Left colon (tissue), 2 donors: ENCODE results near the gene AGAP1. TPM values are rescaled to one million over a fixed set of nuclear protein-coding genes. Genes with fewer than 3 reads are reported as not detected.

ENCODE experiments used
- ATAC-seq: fragments of 200-7000 bp; cut with Tn5 transposase; one replicate; pipeline ENCODE4 v1.9.1; 2020; ENCODE audit warnings: mild to moderate bottlenecking, moderate library complexity
- DNase-seq, 2 donors: peaks; one replicate each; pipeline ENCODE4 v3.0.0-alpha.2; 2020
- intact Hi-C, 2 donors: fragments of 100-400 bp; cut with DNase I in 1 of 2; cut with micrococcal nuclease in 1 of 2; formaldehyde crosslinking; loops; one replicate each; pipeline versions ENCODE4 v1.11.2 to v1.14.0; 2022; cut with DNase I, micrococcal nuclease
- total RNA-seq, 2 donors: library from RNA; stranded (reverse); fragmentation: NEBNext Ultra II Directional; extraction: Animal tissue kit (Norgen Biotek cat#: 25700); gene quantifications; one replicate each; pipeline ENCODE4 v1.2.1, GENCODE V29; 2021
- donor health status: DM: no; HTN: no; CAD: no.
- donor health status: DM: yes; HTN: yes; CAD: no.

AGAP1 gene
- total RNA-seq, 2 donors from 2014 or later, result 61.3 to 78.5 TPM

DNA sequence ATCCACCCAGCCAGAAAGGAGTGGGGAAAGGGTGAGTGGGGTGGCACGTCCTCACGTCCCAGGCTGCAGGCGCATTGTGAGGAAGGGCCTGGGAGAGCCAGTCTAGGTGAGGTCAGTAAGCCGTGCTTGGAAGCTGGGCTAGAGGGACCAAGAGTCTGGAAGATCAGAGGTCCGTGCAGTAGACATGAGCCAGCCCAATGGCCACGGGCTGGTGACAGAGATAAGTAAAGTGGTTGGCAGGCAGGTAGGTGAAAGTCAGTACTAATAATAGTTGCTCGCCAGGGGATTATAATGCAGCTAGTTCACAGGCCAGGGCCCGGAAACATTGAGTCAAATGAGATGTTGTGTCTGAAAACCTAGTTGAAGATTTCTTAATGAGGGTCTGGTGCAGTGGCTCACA lies 541.1 kb downstream of the AGAP1 start:
- intact Hi-C loops, result no loop called here
- no peak for ATAC-seq
- no peak for DNase-seq

DNA sequence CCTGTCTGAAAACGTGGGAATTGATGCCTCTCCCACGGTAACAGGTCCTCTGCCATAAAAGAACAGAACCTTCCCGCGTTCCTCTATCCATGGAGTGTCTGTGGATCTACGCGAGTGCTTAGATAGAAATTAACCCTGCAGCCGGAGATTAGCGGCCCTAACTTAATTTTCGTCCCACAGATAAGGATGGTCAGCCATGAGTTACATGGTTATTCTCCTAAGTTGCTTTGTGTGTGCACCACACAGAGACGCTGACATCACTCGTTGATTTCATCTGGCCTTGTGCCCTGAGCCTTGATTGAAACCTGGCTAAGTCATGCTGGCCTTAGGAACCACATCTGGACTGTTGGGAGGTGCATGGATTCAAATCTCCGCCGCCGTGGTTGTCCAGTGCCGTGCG lies 542.2 kb downstream of the AGAP1 start:
- intact Hi-C loops, result no loop called here
- DNase-seq, result no peak
- ATAC-seq, result no peak

DNA sequence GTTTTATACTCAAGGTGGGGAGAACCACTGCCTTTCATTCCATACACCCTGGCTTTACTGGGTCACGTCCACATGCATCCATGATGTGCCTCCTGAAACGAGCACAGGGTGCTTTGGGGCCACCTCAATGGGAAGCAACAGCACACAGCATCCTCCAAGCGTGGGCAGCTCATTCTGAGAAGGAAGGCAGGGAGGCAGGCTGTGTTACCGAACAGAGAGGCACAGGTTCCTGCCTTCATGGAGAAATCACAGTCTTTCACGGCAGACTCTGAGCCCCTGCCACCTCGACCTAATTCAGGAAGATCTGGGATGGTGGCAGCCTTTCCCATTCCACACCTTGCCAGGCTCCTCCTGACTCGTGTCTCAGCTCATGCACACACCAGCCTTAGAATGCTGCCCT lies 544.3 kb downstream of the AGAP1 start:
- ATAC-seq (no peak), DNase-seq (no peak)
- intact Hi-C loops, result no loop called here

DNA sequence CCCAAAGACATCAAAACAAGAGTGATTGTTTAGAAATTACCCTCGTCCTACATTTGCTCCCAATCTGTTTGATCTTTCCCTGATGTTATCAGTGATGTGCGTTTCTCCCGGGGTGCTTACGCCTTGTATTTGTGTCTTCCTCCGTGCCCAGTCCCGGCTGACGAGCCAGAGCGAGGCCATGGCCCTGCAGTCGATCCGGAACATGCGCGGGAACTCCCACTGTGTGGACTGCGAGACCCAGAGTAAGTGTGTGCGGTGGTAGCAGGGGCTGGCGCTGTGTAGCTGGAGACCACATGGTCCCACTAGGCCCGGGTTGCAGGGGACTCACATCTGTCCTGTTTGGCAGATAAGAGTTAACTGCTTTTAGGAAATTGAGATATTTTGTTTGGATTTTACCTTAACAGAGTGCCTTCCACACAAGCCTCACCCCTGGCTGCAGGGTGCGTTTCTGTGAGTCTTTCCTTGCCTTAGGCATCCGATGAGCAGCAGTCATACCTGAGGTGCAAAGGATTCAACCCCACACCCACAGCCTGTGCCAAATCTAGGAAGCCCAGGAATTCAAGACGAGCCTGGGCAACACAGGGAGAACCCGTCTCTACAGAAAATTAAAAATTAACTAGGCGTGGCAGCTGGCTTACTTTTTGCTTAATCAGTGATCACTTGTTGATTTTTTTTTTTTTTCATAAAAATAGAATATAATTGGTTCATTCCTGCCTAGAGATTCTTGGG lies 546.9 kb downstream of the AGAP1 start:
- ATAC-seq (no peak), DNase-seq (no peak)
- intact Hi-C loops, result no loop called here

DNA sequence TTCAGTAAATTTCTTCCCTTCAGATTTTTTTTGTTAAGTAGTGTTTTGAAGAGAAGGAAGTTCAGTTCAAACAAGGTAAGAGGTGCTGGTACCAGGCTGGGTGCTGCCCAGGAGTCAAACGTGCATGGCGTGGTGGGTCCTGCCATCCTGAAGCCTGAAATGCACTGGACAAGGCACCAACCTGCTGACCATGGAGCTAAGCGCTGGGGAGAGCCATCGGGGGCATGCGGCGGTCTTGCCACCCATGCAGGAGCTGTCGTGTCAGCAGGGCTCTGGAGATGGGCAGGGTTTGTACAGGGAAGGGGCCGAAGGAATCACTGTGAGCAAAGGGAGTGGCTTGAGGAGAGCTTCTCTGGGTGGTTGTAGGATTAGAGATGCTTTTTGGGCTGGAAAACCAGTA lies 547.8 kb downstream of the AGAP1 start:
- DNase-seq (no peak), ATAC-seq (no peak)
- intact Hi-C loops, result no loop called here

DNA sequence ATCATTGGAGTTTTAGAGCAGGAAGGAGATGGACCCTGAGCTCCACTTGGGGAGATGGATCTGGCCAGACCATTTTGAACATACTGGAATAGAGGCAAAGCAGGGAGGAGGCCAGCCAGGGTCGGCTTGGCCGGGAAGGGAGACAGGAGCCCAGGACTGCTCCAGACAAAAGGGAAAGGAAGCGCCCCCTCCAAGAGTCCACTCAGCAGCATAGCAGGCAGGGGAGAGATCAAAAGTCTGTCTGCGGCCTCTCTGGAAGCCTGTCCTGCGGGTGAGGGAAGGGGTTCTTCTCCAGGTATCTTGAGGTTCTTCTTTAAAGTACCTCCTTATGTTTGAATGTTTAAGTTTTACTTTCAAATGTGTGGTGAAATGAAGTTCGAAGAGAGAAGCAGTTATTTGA lies 548.2 kb downstream of the AGAP1 start:
- DNase-seq, result no peak
- intact Hi-C loops, result no loop called here
- ATAC-seq, result no peak

DNA sequence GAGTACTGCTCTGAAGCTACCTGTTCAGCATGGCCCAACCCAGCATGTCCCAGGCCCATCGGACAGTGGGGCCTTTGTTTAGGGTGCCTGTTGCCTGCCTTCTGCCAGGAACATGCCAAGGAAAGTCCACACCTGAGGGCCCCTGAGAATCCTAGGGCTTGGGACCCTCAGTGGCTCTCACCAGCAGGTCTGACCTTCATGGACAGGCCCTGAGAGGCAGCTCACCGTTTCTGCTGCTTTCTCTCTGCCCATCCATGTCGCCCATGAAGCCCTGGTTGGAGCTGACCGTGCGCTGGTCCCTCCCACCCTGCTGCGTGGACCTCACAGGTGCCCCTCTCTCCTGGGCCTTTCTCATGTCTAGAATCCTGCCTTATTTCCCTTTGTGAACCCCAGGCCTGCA lies 550.3 kb downstream of the AGAP1 start:
- intact Hi-C loops, result no loop called here
- DNase-seq (no peak), ATAC-seq (no peak)

DNA sequence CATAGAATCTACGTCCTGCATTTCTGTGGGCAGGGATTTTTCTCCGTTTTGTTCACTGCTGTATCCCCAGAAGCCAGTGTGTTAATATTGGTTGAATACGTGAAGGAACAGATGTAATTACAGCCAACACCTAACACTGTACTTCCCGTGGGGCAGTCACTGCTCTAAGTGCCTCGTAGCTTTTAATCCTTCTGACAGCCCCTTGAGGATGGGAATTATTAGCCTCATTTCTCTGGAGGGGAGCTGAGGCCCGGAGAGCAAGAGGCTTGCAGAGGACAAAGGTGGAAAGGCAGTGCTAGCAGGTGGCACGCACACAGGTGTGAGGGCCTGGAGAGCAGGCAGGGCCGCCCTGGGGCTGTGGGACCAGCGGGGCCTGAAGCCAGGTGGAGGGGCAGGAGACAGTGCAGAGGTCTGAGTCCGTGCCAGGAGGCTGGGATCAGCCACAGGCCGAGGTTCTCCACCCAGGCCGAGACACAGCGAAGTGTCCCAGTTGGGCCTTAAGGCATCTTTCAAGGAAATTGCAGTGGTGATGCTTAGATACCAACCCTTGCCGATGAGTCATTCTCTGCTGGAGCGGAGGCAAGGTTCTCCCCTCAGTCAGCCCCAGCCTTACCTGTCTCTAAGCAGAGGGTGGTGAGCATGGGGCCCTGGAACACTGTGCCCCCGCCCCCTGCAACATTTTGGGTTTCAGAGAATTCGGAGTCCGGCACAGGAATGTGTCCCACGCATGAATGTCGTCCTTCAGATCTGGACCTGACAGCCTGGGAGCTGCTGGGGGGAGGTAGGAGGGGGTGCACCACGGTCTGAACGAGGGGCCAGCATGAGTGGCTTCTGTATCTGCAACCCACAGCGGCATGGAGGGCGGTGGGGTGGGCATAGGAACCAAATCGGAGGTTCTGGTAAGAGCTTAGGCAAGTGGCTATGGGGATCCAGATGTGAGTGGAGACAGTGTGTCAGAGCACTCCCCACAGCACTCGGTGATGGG lies 551.7 kb downstream of the AGAP1 start:
- ATAC-seq, result no peak
- intact Hi-C loops, result no loop called here
- DNase-seq, result no peak

DNA sequence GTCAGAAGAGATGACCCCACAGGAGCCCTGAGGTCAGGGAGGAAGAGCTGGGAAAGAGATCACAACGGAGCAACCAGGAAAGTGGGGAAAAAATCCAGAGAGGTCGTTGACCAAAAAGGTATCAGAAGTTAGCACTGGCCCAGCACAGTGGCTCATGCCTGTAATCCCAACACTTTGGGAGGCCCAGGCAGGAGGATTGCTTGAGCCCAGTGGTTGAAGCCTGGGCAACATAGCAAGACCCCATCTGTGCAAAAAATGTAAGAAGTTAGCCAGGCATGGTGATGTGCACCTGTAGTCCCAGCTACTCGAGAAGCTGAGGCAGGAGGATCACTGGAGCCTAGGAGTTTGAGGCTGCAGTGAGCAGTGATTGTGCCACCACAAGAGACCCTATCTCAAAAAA lies 552.9 kb downstream of the AGAP1 start:
- intact Hi-C loops, result no loop called here
- DNase-seq, result no peak
- no peak for ATAC-seq

DNA sequence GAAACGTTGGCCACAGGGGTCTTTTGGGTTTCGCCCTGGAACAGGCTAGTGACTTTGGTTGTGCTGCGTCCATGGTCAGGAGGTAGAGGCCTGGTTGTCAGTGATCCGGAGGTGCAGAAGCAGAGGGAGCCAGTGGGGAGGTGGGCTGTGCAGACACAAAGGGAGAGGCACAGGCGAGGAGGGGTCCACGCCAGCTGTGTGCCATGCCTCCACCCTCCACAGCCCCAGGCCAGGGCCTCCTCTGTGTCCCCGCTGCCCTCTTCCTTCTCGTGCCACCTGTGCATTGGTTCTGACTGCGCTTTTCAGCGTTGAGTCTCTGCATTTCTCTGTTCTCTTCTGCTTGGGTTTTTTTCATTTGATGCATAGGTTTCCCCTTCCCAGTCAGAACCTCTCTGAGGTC lies 553.3 kb downstream of the AGAP1 start:
- ATAC-seq (no peak), DNase-seq (no peak)
- intact Hi-C loops, result no loop called here

DNA sequence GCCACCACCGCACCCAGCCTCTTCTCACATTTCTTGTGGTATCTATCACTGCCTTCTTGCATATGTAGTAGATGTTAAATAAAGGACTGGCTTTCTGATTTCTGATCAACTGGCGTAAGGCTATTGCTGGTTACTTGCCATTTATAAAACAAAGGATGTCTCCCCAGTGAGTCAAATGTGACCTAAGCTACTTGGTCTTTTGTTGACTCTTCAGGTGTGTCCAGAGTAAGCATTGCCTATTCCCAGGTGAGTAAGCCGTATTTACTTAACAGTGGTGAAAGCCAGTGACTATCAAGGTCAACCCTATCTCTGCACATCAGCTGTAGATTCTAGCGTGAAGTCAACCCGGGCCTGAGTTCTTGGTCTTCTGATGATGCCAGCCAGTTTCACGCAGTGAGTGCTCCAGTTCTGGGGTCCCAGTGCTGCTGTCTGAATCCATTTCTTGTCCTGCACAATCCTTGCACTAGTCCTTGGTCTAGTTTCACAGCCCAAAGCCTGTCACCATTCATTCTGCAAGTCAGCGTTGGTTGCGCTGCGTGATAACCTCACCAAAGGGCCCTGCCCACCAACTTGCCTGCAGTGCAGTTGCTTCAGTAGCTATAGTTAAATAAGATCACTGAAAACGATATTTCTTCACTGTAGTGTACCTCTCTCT lies 554.2 kb downstream of the AGAP1 start:
- intact Hi-C loops, result no loop called here
- ATAC-seq (peak; percentile 99), DNase-seq (no peak)

DNA sequence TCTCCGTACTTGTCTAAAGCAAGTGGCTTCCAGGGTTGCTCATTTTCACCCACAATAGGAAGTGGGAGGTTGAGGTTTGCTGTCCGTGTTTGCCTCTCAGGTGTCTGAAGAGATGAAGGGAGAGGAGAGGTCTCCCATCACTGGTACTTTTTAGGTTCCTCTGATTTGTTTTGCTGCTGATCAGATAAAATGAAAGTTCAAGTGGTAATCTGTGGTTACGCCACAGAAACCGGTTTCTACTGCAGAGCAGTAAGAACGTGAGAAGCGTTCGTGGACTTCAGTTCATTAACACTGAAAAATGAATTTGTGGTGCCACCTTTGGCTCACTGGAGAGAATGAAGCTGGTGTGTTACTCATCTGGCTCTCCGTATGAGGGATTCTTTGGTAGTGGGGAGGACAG lies 556.1 kb downstream of the AGAP1 start:
- ATAC-seq (no peak), DNase-seq (no peak)
- intact Hi-C loops, result no loop called here

DNA sequence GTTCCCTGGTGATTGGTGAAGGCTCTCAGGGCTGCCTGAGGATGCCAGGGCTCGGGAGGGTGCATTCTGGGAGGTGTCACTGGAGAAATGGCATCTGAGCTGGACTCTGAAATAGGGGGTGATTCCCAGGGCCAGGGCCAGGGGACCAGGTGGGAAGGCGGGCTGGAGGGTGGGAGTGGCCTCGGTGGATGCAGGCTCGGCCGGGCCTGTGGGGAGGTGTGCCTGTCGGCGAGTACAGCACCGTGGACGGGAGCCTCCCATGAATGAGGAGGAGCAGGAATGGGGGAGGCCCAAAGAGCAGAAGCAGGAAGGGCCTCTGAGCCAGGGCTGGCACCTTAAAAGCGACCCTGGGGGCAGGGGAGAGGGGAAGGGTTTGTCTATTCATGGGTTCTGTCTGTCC lies 557.5 kb downstream of the AGAP1 start:
- no peak for ATAC-seq
- DNase-seq, result no peak
- intact Hi-C loops, result no loop called here

DNA sequence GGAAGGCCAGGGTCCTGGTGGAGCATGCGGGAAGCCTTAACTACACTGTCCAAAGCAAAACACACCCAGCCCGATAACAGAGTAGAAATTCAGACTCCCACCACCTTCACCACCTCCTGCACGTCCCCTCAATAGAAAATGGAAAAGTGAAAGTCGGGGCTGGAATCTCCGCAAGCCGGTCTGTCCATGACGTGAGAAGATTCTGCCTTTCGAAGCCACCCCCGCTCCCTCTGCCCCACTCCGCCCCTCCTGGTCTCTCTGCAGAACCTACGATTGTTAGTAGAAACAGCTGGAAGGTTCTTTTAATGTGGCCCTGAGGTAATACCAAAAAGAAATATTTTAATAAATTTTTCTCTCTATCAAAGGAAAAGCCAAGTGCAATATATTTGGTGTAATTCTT lies 558.0 kb downstream of the AGAP1 start:
- ATAC-seq (no peak), DNase-seq (no peak)
- intact Hi-C loops, result no loop called here

DNA sequence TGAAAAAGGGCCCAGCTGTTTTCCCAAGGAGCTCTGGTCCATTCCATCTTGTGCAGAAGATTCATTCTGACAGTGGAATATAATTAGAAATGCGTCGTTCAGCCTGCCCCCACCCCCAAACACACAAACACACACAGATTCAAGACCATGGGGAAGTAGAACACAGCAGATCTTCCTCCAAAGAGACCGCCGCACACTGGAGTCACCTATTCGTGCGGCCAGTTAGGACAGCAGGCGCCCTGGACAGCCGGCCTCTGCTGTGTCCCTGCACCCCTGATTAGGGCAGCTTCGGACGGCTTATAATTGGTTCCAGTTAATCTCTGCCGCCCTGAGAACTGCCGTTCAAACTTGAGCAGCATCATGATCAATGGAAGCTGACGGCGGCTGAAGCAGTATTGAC lies 558.4 kb downstream of the AGAP1 start:
- ATAC-seq (no peak), DNase-seq (no peak)
- intact Hi-C loops, result no loop called here

DNA sequence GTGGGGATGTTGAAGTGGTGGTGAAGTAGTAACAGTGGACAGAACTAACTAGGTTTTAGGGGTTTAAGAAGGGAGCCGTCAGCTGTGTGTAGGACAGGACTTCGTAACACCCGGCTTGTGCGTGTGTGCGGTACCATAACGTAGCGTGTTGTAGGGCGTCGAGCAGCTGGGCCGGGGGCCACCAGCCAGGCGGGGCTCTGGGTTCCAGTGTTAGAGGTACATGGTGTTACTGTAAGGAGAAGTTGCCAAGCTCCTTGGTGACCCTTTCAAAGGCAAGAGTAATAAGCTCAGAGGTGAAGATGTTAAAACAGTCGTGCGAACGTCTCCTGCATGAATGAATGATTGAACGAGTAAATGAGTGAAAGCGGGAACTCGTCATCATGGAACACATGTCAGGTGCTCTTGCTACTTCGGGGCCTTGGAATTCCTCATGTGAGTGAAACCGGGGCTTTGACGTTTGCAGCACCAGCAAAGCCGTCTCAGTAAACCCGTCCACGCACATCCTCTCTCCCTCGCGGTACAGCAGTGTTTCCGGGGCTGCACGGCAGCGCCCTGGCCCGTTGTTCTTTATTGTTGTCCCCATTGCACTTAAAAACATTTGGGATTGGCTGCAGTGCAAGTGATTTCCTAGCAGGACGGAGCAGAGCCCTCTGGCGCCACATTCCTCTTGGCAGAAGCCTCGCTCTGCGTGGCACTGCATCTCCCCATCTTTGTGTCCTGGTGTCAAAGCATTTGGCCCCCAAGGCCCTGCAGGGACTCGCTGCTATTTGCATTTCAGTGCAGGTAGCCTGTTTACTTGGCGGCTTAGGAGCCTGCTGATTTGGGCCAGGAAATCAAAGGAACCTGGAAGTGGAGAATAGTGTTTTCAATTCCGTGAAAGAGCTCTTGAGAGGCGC lies 559.3 kb downstream of the AGAP1 start:
- ATAC-seq (no peak), DNase-seq (no peak)
- intact Hi-C loops, result no loop called here

DNA sequence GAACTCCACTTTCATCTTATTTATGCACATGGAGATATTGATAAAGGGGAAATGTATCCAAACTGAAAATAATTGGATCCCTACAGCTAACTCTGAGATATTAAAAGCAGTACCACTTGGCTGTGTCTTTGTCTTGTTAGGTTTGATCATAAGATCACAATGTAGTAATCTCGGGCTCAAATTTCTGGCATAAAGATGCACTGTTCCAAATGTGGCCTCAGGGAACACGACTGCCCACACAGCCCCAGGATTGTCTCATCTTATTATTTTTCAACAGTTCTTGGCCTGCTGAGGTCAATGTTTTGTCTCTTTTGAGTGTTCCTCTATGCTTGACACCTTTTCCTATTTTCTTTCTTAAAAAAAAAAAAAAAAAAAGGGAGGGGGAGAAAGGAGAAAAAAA lies 560.3 kb downstream of the AGAP1 start:
- DNase-seq (no peak), ATAC-seq (no peak)
- intact Hi-C loops, result no loop called here

DNA sequence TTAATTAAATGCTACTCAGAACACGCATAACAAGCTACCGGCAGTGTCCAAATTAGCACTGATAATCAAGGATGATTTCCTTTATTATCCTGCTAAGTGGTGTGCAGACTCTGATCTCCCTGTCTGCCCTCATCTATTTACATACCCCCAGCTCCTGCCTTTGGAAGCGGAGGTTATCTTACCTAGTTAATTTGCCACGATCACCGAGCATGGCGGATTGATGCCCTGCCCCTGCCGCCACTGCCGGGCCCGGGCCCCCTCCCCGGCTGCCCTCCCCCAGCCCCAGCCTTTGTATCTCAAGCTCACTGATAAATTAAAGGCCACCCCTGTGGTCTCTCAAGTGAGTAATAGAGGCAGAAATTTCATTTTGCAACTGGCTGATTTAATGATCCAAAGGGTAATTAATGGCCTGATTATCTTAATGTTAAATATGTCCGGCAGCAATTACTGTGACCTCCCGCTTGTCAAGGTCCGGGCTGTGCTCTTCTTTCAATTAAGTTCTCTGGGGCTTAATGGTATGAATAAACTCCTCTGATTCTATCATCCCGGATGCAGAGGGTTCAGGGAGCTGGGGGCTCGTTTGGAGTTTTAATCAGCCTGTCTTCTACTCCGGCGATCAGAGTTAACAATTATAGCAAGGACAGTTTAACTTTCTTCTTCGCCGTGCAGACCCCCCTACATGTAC lies 560.9 kb downstream of the AGAP1 start:
- ATAC-seq (no peak), DNase-seq (no peak)
- intact Hi-C loops, result no loop called here
